GM12878 (cell line): ENCODE results near the gene PTGIS.

ENCODE experiments used
- HDAC2 ChIP-seq: fragments of 200-600 bp; sonication (generic); IDR thresholded peaks from 2 replicates; pipeline ENCODE4 v1.6.1; 2017
- LARP7 ChIP-seq: fragments of 450-650 bp; IDR thresholded peaks from 2 replicates; pipeline ENCODE4 v1.6.1; 2017; ENCODE audit warnings: mild to moderate bottlenecking
- NFIC ChIP-seq: IDR thresholded peaks from 2 replicates; pipeline ENCODE4 v1.6.1; 2012; ENCODE audit warnings: low read depth, mild to moderate bottlenecking, inconsistent platforms, low read length, moderate library complexity
- TAF1 ChIP-seq: IDR thresholded peaks from 2 replicates; pipeline ENCODE4 v1.6.1; 2011; ENCODE audit warnings: mild to moderate bottlenecking, low read depth, low read length, borderline replicate concordance

DNA sequence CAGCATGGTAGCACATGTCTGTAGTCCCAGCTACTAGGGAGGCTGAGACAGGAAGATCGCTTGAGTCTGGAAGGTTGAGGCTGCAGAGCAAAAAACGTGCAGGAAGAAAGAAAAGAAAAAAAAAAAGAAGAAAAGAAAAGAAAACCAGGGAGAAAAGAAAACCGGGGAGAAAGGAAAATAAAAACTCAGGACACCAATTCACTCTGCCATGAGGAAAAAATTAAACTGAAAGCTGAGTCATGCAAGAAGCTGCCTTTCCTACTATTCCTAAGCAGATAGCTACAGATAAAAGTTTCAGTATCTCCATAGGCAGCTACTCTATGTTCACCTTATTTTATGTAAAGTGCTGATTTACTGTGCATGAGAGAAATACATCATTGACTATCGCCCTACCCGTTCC, 10.5 kb downstream of the PTGIS start:
- TF ChIP-seq TAF1 (no peak), HDAC2 (no peak), LARP7 (no peak), NFIC (no peak)
